SH-SY5Y (cell line): ENCODE results near the gene FAT1.

Source experiments
- GATA2 ChIP-seq: IDR thresholded peaks from 2 replicates; pipeline ENCODE4 v1.6.1; 2011; ENCODE audit warnings: mild to moderate bottlenecking, low read depth, low read length
- GATA3 ChIP-seq: IDR thresholded peaks from 2 replicates; pipeline ENCODE4 v1.6.1; 2011; ENCODE audit warnings: low read depth, mild to moderate bottlenecking, low read length, moderate library complexity

- TF ChIP-seq GATA2 = no peak
- no peak for TF ChIP-seq GATA3
Observed at GRCh38 chr4:186644737-186645261, 78.9 kb downstream of the FAT1 start.
